ENCODE data around the gene HAUS2.

Gene HAUS2

GRCh38 chr15:42611532-42611931, 62.9 kb downstream of the HAUS2 start:
- DNase-seq, result no peak

GRCh38 chr15:42612367-42612912, 63.8 kb downstream of the HAUS2 start:
- no peak for DNase-seq

- DNase-seq, result no peak
Measured at GRCh38 chr15:42616107-42616506, 67.5 kb downstream of the HAUS2 start.
